H9 (cell line): ENCODE data around the gene JAKMIP1. TPM values are rescaled to one million over a fixed set of nuclear protein-coding genes. Genes with fewer than 3 reads are reported as not detected.

ENCODE experiments used
- DNase-seq: peaks from one replicate; pipeline ENCODE4 v3.0.0-alpha.2; 2017
- H2AFZ ChIP-seq: one replicate; pipeline ENCODE4 v1.6.1; 2013; ENCODE audit warnings: mild to moderate bottlenecking, low read length, control low read depth, moderate library complexity
- H2AK5ac ChIP-seq: 2 replicates; pipeline ENCODE4 v1.6.1; 2013; ENCODE audit warnings: low read length, control low read depth, mixed read lengths; ENCODE audit not compliant: insufficient read length
- H2BK120ac ChIP-seq: one replicate; pipeline ENCODE4 v1.6.1; 2013; ENCODE audit warnings: low read depth, mild to moderate bottlenecking, low read length, control low read depth, inconsistent platforms; ENCODE audit not compliant: poor library complexity, severe bottlenecking
- H2BK12ac ChIP-seq: 2 replicates; pipeline ENCODE4 v1.6.1; 2013; ENCODE audit warnings: low read length, control low read depth, mixed read lengths, low read depth; ENCODE audit not compliant: insufficient read length
- H2BK15ac ChIP-seq: 2 replicates; pipeline ENCODE4 v1.6.1; 2013; ENCODE audit warnings: low read depth, low read length, control low read depth
- H2BK20ac ChIP-seq: one replicate; pipeline ENCODE4 v1.6.1; 2013; ENCODE audit warnings: low read depth, mild to moderate bottlenecking, low read length, control low read depth, inconsistent platforms; ENCODE audit not compliant: poor library complexity, severe bottlenecking
- H2BK5ac ChIP-seq: 2 replicates; pipeline ENCODE4 v1.6.1; 2013; ENCODE audit warnings: low read length, control low read depth, mixed read lengths; ENCODE audit not compliant: insufficient read length
- H3K14ac ChIP-seq: 2 replicates; pipeline ENCODE4 v1.6.1; 2013; ENCODE audit warnings: low read length, control low read depth; ENCODE audit not compliant: insufficient read depth
- H3K18ac ChIP-seq: 2 replicates; pipeline ENCODE4 v1.6.1; 2013; ENCODE audit warnings: low read depth, mild to moderate bottlenecking, mixed read lengths, low read length, control low read depth; ENCODE audit not compliant: insufficient read length
- H3K23ac ChIP-seq: 2 replicates; pipeline ENCODE4 v1.6.1; 2013; ENCODE audit warnings: low read length, control low read depth, mixed read lengths, low read depth; ENCODE audit not compliant: insufficient read length
- H3K23me2 ChIP-seq: 2 replicates; pipeline ENCODE4 v1.6.1; 2013; ENCODE audit warnings: low read depth, mild to moderate bottlenecking, mixed read lengths, low read length, control low read depth; ENCODE audit not compliant: insufficient read length, poor library complexity, severe bottlenecking
- H3K27ac ChIP-seq: 2 replicates; pipeline ENCODE4 v1.5.1; 2013; ENCODE audit warnings: low read length, control low read depth, mixed read lengths, low read depth; ENCODE audit not compliant: insufficient read length
- H3K27me3 ChIP-seq: 2 replicates; pipeline ENCODE4 v1.6.1; 2013; ENCODE audit warnings: low read length, control low read depth, inconsistent platforms; ENCODE audit not compliant: insufficient read depth
- H3K4ac ChIP-seq: 2 replicates; pipeline ENCODE4 v1.6.1; 2013; ENCODE audit warnings: low read depth, mild to moderate bottlenecking, control low read depth, inconsistent platforms, low read length, moderate library complexity
- H3K4me1 ChIP-seq: 2 replicates; pipeline ENCODE4 v1.6.1; 2013; ENCODE audit warnings: low read length, control low read depth, inconsistent platforms; ENCODE audit not compliant: insufficient read depth
- H3K4me2 ChIP-seq: 2 replicates; pipeline ENCODE4 v1.6.1; 2013; ENCODE audit warnings: low read length, control low read depth, mixed read lengths; ENCODE audit not compliant: insufficient read length, insufficient read depth
- H3K56ac ChIP-seq: 2 replicates; pipeline ENCODE4 v1.6.1; 2013; ENCODE audit warnings: low read depth, mild to moderate bottlenecking, mixed read lengths, low read length, control low read depth; ENCODE audit not compliant: insufficient read length
- H3K79me1 ChIP-seq: 2 replicates; pipeline ENCODE4 v1.6.1; 2013; ENCODE audit warnings: low read depth, mild to moderate bottlenecking, moderate library complexity, low read length, control low read depth, inconsistent platforms; ENCODE audit not compliant: insufficient read depth, poor library complexity, severe bottlenecking
- H3K79me2 ChIP-seq: 2 replicates; pipeline ENCODE4 v1.6.1; 2013; ENCODE audit warnings: low read length, control low read depth, inconsistent platforms; ENCODE audit not compliant: insufficient read depth
- H3K9ac ChIP-seq: 2 replicates; pipeline ENCODE4 v1.6.1; 2013; ENCODE audit warnings: low read length, control low read depth, mixed read lengths; ENCODE audit not compliant: insufficient read length; ENCODE audit errors: extremely low read depth
- H3K9me3 ChIP-seq: one replicate; pipeline ENCODE4 v1.6.1; 2013; ENCODE audit warnings: low read depth, low read length, inconsistent platforms; ENCODE audit not compliant: control insufficient read depth
- H3T11ph ChIP-seq: one replicate; pipeline ENCODE4 v1.6.1; 2013; ENCODE audit warnings: mild to moderate bottlenecking, low read length, control low read depth, inconsistent platforms
- H4K20me1 ChIP-seq: one replicate; pipeline ENCODE4 v1.6.1; 2013; ENCODE audit not compliant: control insufficient read depth, insufficient read length, insufficient read depth
- H4K5ac ChIP-seq: 2 replicates; pipeline ENCODE4 v1.6.1; 2013; ENCODE audit warnings: low read depth, mild to moderate bottlenecking, mixed read lengths, low read length, control low read depth; ENCODE audit not compliant: insufficient read length
- H4K8ac ChIP-seq: replicated peaks from 2 replicates; pipeline ENCODE4 v1.6.1; 2013; ENCODE audit warnings: low read length, control low read depth, mixed read lengths, low read depth; ENCODE audit not compliant: insufficient read length
- H4K91ac ChIP-seq: 2 replicates; pipeline ENCODE4 v1.6.1; 2013; ENCODE audit warnings: low read depth, mild to moderate bottlenecking, moderate library complexity, mixed read lengths, low read length, control low read depth; ENCODE audit not compliant: insufficient read length
- H3K27ac Mint-ChIP-seq, 3 experiments: 2 replicates in 2 of 3; 3 replicates in 1 of 3; pipeline ENCODE4 v1.8.0; 2020 to 2021; ENCODE audit warnings: mixed read lengths in 3 of 3, mild to moderate bottlenecking in 1 of 3, moderate library complexity in 1 of 3
- H3K27me3 Mint-ChIP-seq: 2 replicates; pipeline ENCODE4 v1.8.0; 2021; ENCODE audit warnings: low read depth, mild to moderate bottlenecking, moderate library complexity, mixed read lengths
- H3K36me3 Mint-ChIP-seq, 3 experiments: 2 replicates in 2 of 3; 3 replicates in 1 of 3; pipeline ENCODE4 v1.8.0; 2020 to 2021; ENCODE audit warnings: low read depth in 3 of 3, mixed read lengths in 3 of 3; ENCODE audit not compliant: insufficient read depth in 1 of 3
- H3K4me1 Mint-ChIP-seq, 2 experiments: 2 replicates each; pipeline ENCODE4 v1.8.0; 2020; ENCODE audit warnings: mixed read lengths in 2 of 2
- H3K4me3 Mint-ChIP-seq, 2 experiments: 2 replicates in 1 of 2; 3 replicates in 1 of 2; pipeline ENCODE4 v1.8.0; 2020 to 2021; ENCODE audit warnings: mild to moderate bottlenecking in 2 of 2, mixed read lengths in 2 of 2, moderate library complexity in 1 of 2
- H3K9me3 Mint-ChIP-seq, 2 experiments: 2 replicates in 1 of 2; 3 replicates in 1 of 2; pipeline ENCODE4 v1.8.0; 2020; ENCODE audit warnings: mild to moderate bottlenecking in 2 of 2, mixed read lengths in 2 of 2, moderate library complexity in 1 of 2
- WGBS: extraction: QIAGEN DNeasy Blood & Tissue Kit; methylation state at CpG from one replicate; pipeline ENCODE4 v1.1.7; 2013; ENCODE audit warnings: missing lambda C conversion rate, low lambda C conversion rate, mixed read lengths; ENCODE audit not compliant: insufficient read length; ENCODE audit errors: extremely low coverage; 5-methylcytosine and 5-hydroxymethylcytosine counted together
- total RNA-seq: library from RNA; stranded (reverse); gene quantifications from 2 replicates; pipeline ENCODE4 v1.2.1, GENCODE V29; 2021
- TF ChIP-seq, protein P1 (sequence below): fragments of 200-600 bp; sonication (generic); conservative IDR thresholded peaks from 3 replicates; pipeline ENCODE4 v1.8.0; 2021; ENCODE audit warnings: antibody characterized with exemption, mild to moderate bottlenecking

Gene JAKMIP1
- total RNA-seq, 1 experiment from 2014 or later = 1.5 TPM

DNA sequence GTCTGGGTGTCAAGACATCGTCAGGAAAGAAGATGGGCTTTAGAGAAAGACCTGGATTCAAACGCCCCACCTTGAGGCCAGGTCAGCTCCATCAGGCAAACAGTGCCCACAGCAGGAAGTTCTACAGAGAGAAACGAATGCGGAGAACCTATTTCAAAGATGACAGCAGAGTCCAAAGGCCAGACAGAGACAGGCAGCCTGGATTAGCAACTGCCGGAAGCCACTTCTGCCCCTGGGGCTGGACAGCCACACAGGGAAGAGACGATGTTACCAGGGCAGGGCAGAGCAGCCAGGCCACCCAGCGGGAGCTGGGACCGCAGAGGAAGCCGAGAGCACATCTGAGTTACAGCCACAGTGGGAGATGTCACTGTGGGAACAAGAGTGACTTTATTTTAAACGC, 183.3 kb downstream of the JAKMIP1 start:
- H3K36me3 Mint-ChIP-seq = no peaks in the 10 kb centered on the region
- no peak overlapping the region for H4K91ac ChIP-seq

More for the DNA sequence above, 183.3 kb downstream of the JAKMIP1 start:
- H3K9ac ChIP-seq = no peak overlapping the region
- H3K79me1 ChIP-seq = no peaks in the 10 kb centered on the region
- H4K5ac ChIP-seq = no peak overlapping the region
- H3K27me3 ChIP-seq = no peaks in the 10 kb centered on the region
- Mint-ChIP-seq H3K27me3 (peaks cover 17% of the 10 kb centered on the region), H3K9me3 (no peaks in the 10 kb centered on the region; a peak in 1 of 5 replicates), H3K4me3 (no peak overlapping the region), H3K4me1 (peaks cover 16 to 19% of the 10 kb centered on the region in 2 experiments), H3K27ac (no peak overlapping the region)
- no peak overlapping the region for H2BK15ac ChIP-seq
- H3T11ph ChIP-seq = no peak overlapping the region
- H3K14ac ChIP-seq = no peak overlapping the region
- H2BK120ac ChIP-seq = no peak overlapping the region
- no peaks in the 10 kb centered on the region for H4K20me1 ChIP-seq
- no peak overlapping the region for H2BK20ac ChIP-seq
- H3K23me2 ChIP-seq = no peaks in the 10 kb centered on the region
- no peak overlapping the region for H3K23ac ChIP-seq
- H2BK5ac ChIP-seq = no peak overlapping the region
- H2AK5ac ChIP-seq = no peak overlapping the region
- no peak for DNase-seq
- H3K4me2 ChIP-seq = no peak overlapping the region
- no peak overlapping the region for H2AFZ ChIP-seq
- TF ChIP-seq, protein P1, sequence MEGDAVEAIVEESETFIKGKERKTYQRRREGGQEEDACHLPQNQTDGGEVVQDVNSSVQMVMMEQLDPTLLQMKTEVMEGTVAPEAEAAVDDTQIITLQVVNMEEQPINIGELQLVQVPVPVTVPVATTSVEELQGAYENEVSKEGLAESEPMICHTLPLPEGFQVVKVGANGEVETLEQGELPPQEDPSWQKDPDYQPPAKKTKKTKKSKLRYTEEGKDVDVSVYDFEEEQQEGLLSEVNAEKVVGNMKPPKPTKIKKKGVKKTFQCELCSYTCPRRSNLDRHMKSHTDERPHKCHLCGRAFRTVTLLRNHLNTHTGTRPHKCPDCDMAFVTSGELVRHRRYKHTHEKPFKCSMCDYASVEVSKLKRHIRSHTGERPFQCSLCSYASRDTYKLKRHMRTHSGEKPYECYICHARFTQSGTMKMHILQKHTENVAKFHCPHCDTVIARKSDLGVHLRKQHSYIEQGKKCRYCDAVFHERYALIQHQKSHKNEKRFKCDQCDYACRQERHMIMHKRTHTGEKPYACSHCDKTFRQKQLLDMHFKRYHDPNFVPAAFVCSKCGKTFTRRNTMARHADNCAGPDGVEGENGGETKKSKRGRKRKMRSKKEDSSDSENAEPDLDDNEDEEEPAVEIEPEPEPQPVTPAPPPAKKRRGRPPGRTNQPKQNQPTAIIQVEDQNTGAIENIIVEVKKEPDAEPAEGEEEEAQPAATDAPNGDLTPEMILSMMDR = no peak
- WGBS = no CpG with 5 or more reads among the region's 10 CpGs
- no peak overlapping the region for H4K8ac ChIP-seq
- H3K4me1 ChIP-seq = no peaks in the 10 kb centered on the region
- H3K56ac ChIP-seq = no peak overlapping the region
- H3K79me2 ChIP-seq = no peaks in the 10 kb centered on the region
- H3K27ac ChIP-seq = no peak overlapping the region
- H3K18ac ChIP-seq = no peak overlapping the region
- no peak overlapping the region for H2BK12ac ChIP-seq
- H3K4ac ChIP-seq = no peak overlapping the region
- no peaks in the 10 kb centered on the region for H3K9me3 ChIP-seq
